Esophagus squamous epithelium (tissue), 4 donors: Measurements from ENCODE around the gene PEA15.

Experiments
- POLR2A ChIP-seq, 4 donors: fragments of 450-650 bp; IDR thresholded peaks; one replicate each; pipeline ENCODE4 v1.6.1; 2017; ENCODE audit warnings: antibody characterized with exemption in 4 of 4, mild to moderate bottlenecking in 4 of 4, moderate library complexity in 3 of 4
- TF ChIP-seq, protein P1 (sequence below), 6 experiments: fragments of 450-650 bp in 4 of 6; fragments of 200-600 bp in 2 of 6; sonication (generic) in 2 of 6; IDR thresholded peaks; one replicate each; pipeline ENCODE4 v1.5.1; 2016 to 2019; ENCODE audit warnings: antibody characterized with exemption in 6 of 6, mild to moderate bottlenecking in 4 of 6, moderate library complexity in 4 of 6

DNA sequence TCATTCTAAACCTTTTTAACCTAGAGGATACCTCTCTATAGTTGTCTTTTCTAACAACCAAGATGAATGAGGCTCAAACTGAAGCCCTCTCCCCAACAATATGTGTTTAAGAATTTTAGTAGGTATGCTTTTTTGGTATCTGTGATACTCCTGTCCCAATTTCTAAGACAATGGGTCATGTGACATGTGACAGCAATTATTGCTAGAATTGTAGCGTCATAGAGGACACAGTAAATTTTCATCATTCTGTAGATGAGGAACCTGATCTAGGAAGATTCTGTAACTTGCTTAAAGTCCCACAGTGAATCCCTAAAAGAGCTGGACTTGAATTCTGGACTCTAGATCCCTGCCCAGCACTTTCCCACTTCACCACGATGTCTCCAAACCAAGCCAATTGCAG, 26.5 kb upstream of the PEA15 start:
- TF ChIP-seq, protein P1, sequence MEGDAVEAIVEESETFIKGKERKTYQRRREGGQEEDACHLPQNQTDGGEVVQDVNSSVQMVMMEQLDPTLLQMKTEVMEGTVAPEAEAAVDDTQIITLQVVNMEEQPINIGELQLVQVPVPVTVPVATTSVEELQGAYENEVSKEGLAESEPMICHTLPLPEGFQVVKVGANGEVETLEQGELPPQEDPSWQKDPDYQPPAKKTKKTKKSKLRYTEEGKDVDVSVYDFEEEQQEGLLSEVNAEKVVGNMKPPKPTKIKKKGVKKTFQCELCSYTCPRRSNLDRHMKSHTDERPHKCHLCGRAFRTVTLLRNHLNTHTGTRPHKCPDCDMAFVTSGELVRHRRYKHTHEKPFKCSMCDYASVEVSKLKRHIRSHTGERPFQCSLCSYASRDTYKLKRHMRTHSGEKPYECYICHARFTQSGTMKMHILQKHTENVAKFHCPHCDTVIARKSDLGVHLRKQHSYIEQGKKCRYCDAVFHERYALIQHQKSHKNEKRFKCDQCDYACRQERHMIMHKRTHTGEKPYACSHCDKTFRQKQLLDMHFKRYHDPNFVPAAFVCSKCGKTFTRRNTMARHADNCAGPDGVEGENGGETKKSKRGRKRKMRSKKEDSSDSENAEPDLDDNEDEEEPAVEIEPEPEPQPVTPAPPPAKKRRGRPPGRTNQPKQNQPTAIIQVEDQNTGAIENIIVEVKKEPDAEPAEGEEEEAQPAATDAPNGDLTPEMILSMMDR (IDR thresholded peaks at IDR 0.05): no peak
- no peak for TF ChIP-seq POLR2A (IDR thresholded peaks at IDR 0.05)
